H1 (cell line): Measurements from ENCODE around the gene RIPPLY3.

Source experiments
- BRCA1 ChIP-seq: IDR thresholded peaks from 2 replicates; pipeline ENCODE4 v1.6.1; 2012; ENCODE audit warnings: low read depth, low read length, improper control_type of control experiment
- EZH2 ChIP-seq: fragments of 200-600 bp; sonication (generic); IDR thresholded peaks from 2 replicates; pipeline ENCODE4 v1.7.1; 2012; ENCODE audit warnings: low read depth, mild to moderate bottlenecking, moderate library complexity, low read length, inconsistent platforms; ENCODE audit not compliant: severe bottlenecking
- RBBP5 ChIP-seq: IDR thresholded peaks from 2 replicates; pipeline ENCODE4 v1.7.1; 2012; ENCODE audit warnings: low read depth, mild to moderate bottlenecking, inconsistent platforms, low read length, moderate library complexity, borderline replicate concordance
- SRF ChIP-seq: IDR thresholded peaks from 2 replicates; pipeline ENCODE4 v1.6.1; 2011; ENCODE audit warnings: mild to moderate bottlenecking, low read depth, low read length, moderate library complexity
- TBP ChIP-seq: IDR thresholded peaks from 2 replicates; pipeline ENCODE4 v1.6.1; 2011; ENCODE audit warnings: low read depth, low read length, improper control_type of control experiment
- ZNF274 ChIP-seq: IDR thresholded peaks from 2 replicates; pipeline ENCODE4 v1.7.0; 2012; ENCODE audit warnings: low read length, borderline replicate concordance; ENCODE audit errors: extremely low read depth
- TF ChIP-seq, protein P1 (sequence below), 3 experiments: IDR thresholded peaks; 1 replicate in 2 of 3; 2 replicates in 1 of 3; pipeline versions ENCODE4 v1.5.1 to v1.6.1; 2011; ENCODE audit warnings: low read length in 3 of 3, mild to moderate bottlenecking in 3 of 3, inconsistent platforms in 2 of 3, low read depth in 1 of 3, moderate library complexity in 1 of 3; ENCODE audit not compliant: insufficient read depth in 1 of 3; ENCODE audit errors: control extremely low read depth in 1 of 3

DNA sequence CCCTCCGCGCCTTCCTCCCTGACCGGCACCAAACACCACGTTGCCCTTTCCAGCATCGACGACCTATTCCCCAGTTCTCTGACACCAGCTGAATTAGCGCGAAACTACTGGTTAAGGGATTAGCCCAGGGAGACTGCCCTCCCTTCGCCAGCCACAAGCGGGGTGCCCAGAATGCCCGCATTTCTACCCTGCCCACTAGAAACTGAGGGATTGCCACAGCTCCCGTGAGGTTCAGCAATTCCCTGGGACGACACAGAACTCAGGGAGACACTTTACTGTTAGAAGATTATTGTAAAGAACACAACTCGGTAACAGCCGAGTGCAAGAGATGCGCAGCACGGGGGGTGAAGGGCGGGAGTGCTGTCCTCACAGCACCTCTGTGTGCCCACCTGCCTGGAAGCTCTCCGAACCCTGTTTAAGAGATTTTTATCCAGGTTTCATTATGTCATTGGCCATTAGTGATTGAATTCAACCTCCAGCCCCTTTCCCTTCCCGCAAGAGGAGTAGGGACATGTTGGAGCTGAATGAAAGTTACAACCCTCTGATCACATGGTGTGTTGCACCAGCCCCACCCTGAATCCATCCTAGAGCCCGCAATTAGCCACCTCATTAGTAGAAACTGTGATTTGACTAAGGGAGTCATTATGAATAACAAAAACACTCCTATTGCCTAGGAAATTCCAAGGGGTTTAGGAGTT is 15.8 kb upstream of the RIPPLY3 start:
- TF ChIP-seq EZH2: peak; percentile 34
- TF ChIP-seq, protein P1, sequence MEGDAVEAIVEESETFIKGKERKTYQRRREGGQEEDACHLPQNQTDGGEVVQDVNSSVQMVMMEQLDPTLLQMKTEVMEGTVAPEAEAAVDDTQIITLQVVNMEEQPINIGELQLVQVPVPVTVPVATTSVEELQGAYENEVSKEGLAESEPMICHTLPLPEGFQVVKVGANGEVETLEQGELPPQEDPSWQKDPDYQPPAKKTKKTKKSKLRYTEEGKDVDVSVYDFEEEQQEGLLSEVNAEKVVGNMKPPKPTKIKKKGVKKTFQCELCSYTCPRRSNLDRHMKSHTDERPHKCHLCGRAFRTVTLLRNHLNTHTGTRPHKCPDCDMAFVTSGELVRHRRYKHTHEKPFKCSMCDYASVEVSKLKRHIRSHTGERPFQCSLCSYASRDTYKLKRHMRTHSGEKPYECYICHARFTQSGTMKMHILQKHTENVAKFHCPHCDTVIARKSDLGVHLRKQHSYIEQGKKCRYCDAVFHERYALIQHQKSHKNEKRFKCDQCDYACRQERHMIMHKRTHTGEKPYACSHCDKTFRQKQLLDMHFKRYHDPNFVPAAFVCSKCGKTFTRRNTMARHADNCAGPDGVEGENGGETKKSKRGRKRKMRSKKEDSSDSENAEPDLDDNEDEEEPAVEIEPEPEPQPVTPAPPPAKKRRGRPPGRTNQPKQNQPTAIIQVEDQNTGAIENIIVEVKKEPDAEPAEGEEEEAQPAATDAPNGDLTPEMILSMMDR (IDR thresholded peaks at IDR 0.05; ENCODE audit: control extremely low read depth in 1 of 3, insufficient read depth in 1 of 3, low read depth in 1 of 3, low read length in 3 of 3): no peak
- no peak for TF ChIP-seq SRF
- TF ChIP-seq BRCA1: no peak
- no peak for TF ChIP-seq ZNF274
- TF ChIP-seq RBBP5: no peak
- no peak for TF ChIP-seq TBP
